ENCODE results near the gene HCFC1R1. TPM values are rescaled to one million over a fixed set of nuclear protein-coding genes. Genes with fewer than 3 reads are reported as not detected.

HCFC1R1 gene
- total RNA-seq, 1 experiment from 2014 or later, result 28.1 TPM

GRCh38 chr16:3001316-3001715, 22.4 kb downstream of the HCFC1R1 start:
- no peak for DNase-seq (ENCODE audit: low read depth)

GRCh38 chr16:3000540-3000939, 23.2 kb downstream of the HCFC1R1 start:
- no peak for DNase-seq (ENCODE audit: low read depth)

- no peak for DNase-seq (ENCODE audit: low read depth)
Observed at GRCh38 chr16:2999929-3000328, 23.8 kb downstream of the HCFC1R1 start.

- DNase-seq (ENCODE audit: low read depth), result no peak
Observed at GRCh38 chr16:2996298-2996697, 27.4 kb downstream of the HCFC1R1 start.

GRCh38 chr16:2992383-2993081, 31.2 kb downstream of the HCFC1R1 start:
- DNase-seq (ENCODE audit: low read depth), result no peak

- DNase-seq (ENCODE audit: low read depth), result no peak
Observed at GRCh38 chr16:2991566-2992261, 32.0 kb downstream of the HCFC1R1 start.

GRCh38 chr16:2990891-2991290, 32.9 kb downstream of the HCFC1R1 start:
- DNase-seq (ENCODE audit: low read depth), result no peak

GRCh38 chr16:2988590-2989099, 35.1 kb downstream of the HCFC1R1 start:
- DNase-seq (ENCODE audit: low read depth), result no peak

- peak; percentile 53 for DNase-seq (ENCODE audit: low read depth)
Observed at GRCh38 chr16:2987833-2988232, 35.9 kb downstream of the HCFC1R1 start.

GRCh38 chr16:2987286-2987685, 36.5 kb downstream of the HCFC1R1 start:
- no peak for DNase-seq (ENCODE audit: low read depth)

GRCh38 chr16:2986623-2987188, 37.0 kb downstream of the HCFC1R1 start:
- DNase-seq (ENCODE audit: low read depth), result no peak

- no peak for DNase-seq (ENCODE audit: low read depth)
Observed at GRCh38 chr16:2985893-2986355, 37.8 kb downstream of the HCFC1R1 start.

- DNase-seq (ENCODE audit: low read depth), result peak; percentile 76
Observed at GRCh38 chr16:2985462-2985861, 38.3 kb downstream of the HCFC1R1 start.

GRCh38 chr16:2983706-2984136, 40.0 kb downstream of the HCFC1R1 start:
- peak; percentile 81 for DNase-seq (ENCODE audit: low read depth)

- no peak for DNase-seq (ENCODE audit: low read depth)
Observed at GRCh38 chr16:2982402-2982801, 41.3 kb downstream of the HCFC1R1 start.

- no peak for DNase-seq (ENCODE audit: low read depth)
Observed at GRCh38 chr16:2981899-2982250, 41.9 kb downstream of the HCFC1R1 start.

GRCh38 chr16:2981177-2981898, 42.4 kb downstream of the HCFC1R1 start:
- no peak for DNase-seq (ENCODE audit: low read depth)

- peak; percentile 82 for DNase-seq (ENCODE audit: low read depth)
Observed at GRCh38 chr16:2980227-2981176, 43.2 kb downstream of the HCFC1R1 start, which contains the start of gene PKMYT1. TSS of gene PKMYT1 (minus strand) at chr16:2980446. CDS start at chr16:2979657, 789 bp downstream.

- no peak for DNase-seq (ENCODE audit: low read depth)
Observed at GRCh38 chr16:2979669-2980226, 44.0 kb downstream of the HCFC1R1 start.

GRCh38 chr16:2977440-2977839, 46.3 kb downstream of the HCFC1R1 start:
- DNase-seq (ENCODE audit: low read depth), result no peak
